Mucosa of descending colon (tissue), 3 donors: ENCODE measurements around the gene SP5. TPM values are rescaled to one million over a fixed set of nuclear protein-coding genes. Genes with fewer than 3 reads are reported as not detected.

Source experiments
- ATAC-seq: fragments of 200-7000 bp; cut with Tn5 transposase; one replicate; pipeline ENCODE4 v1.9.1; 2020; ENCODE audit warnings: mild to moderate bottlenecking, moderate library complexity
- DNase-seq, 3 donors: peaks; one replicate each; pipeline ENCODE4 v3.0.0-alpha.2; 2020
- H3K36me3 ChIP-seq: fragments of 200-600 bp; one replicate; pipeline ENCODE4 v1.8.0; 2021; ENCODE audit warnings: low read depth, mild to moderate bottlenecking
- H3K4me1 ChIP-seq: fragments of 200-600 bp; one replicate; pipeline ENCODE4 v1.8.0; 2021; ENCODE audit warnings: low read depth, mild to moderate bottlenecking
- H3K4me3 ChIP-seq: fragments of 200-600 bp; one replicate; pipeline ENCODE4 v1.8.0; 2021; ENCODE audit warnings: mild to moderate bottlenecking
- H3K9me3 ChIP-seq: fragments of 200-600 bp; one replicate; pipeline ENCODE4 v1.8.0; 2021; ENCODE audit warnings: mild to moderate bottlenecking
- CTCF ChIP-seq: fragments of 200-600 bp; IDR thresholded peaks from one replicate; pipeline ENCODE4 v1.8.0; 2022; ENCODE audit warnings: antibody characterized with exemption, mild to moderate bottlenecking
- intact Hi-C, 2 donors: fragments of 100-400 bp; cut with DNase I in 1 of 2; cut with micrococcal nuclease in 1 of 2; formaldehyde crosslinking; loops; one replicate each; pipeline versions ENCODE4 v1.11.0 to v1.11.1; 2022; cut with DNase I, micrococcal nuclease
- total RNA-seq, 3 donors: library from RNA; stranded (reverse); fragmentation: NEBNext Ultra II Directional in 2 of 3; extraction: Animal tissue kit (Norgen Biotek cat#: 25700) in 2 of 3; gene quantifications; one replicate each; pipeline versions ENCODE4 v1.2.1 to v1.2.4, GENCODE V29; 2021 to 2023
- donor health status: DM: no; HTN: no; CAD: no; lungs with moderate emphysema.
- donor health status: DM: no; HTN: no; CAD: no.
- donor health status: DM: no; HTN: yes; CAD: no.

Gene SP5
- total RNA-seq, 3 donors from 2014 or later: 2.1 to 4.8 (median 2.3) TPM

GRCh38 chr2:170761572-170761971 is 46.4 kb downstream of the SP5 start:
- no peak for TF ChIP-seq CTCF
- H3K4me3 ChIP-seq: no peak overlapping the region
- H3K9me3 ChIP-seq: no peaks in the 10 kb centered on the region
- no peaks in the 10 kb centered on the region for H3K4me1 ChIP-seq
- intact Hi-C loops: no loop called here
- ATAC-seq (no peak), DNase-seq (no peak)
- no peaks in the 10 kb centered on the region for H3K36me3 ChIP-seq

GRCh38 chr2:170762760-170763159 is 47.6 kb downstream of the SP5 start:
- no peak for TF ChIP-seq CTCF
- H3K36me3 ChIP-seq: no peaks in the 10 kb centered on the region

GRCh38 chr2:170763232-170763631 is 48.1 kb downstream of the SP5 start:
- H3K9me3 ChIP-seq: no peaks in the 10 kb centered on the region
- no peak overlapping the region for H3K4me3 ChIP-seq
- H3K36me3 ChIP-seq: no peaks in the 10 kb centered on the region
- TF ChIP-seq CTCF: no peak
- ATAC-seq: no peak
- intact Hi-C loops: no loop called here
- no peaks in the 10 kb centered on the region for H3K4me1 ChIP-seq
- DNase-seq: no peak

More at GRCh38 chr2:170762760-170763159, 47.6 kb downstream of the SP5 start:
- Histone ChIP-seq H3K9me3 (no peaks in the 10 kb centered on the region), H3K4me3 (no peak overlapping the region), H3K4me1 (no peaks in the 10 kb centered on the region)
- no peak for ATAC-seq
- intact Hi-C loops: no loop called here
- DNase-seq: no peak

GRCh38 chr2:170764880-170765261 is 49.7 kb downstream of the SP5 start:
- H3K9me3 ChIP-seq: no peaks in the 10 kb centered on the region
- no peak for TF ChIP-seq CTCF
- DNase-seq (no peak), ATAC-seq (no peak)
- H3K4me1 ChIP-seq: no peaks in the 10 kb centered on the region
- no peaks in the 10 kb centered on the region for H3K36me3 ChIP-seq
- no peak overlapping the region for H3K4me3 ChIP-seq
- intact Hi-C loops: no loop called here

- TF ChIP-seq CTCF: no peak
- intact Hi-C loops: no loop called here
- ATAC-seq: no peak
These were observed 51.6 kb downstream of the SP5 start for GRCh38 chr2:170766693-170767092.

More at GRCh38 chr2:170766693-170767092, 51.6 kb downstream of the SP5 start:
- no peak for DNase-seq
- Histone ChIP-seq H3K36me3 (no peaks in the 10 kb centered on the region), H3K9me3 (no peaks in the 10 kb centered on the region), H3K4me3 (no peak overlapping the region), H3K4me1 (no peaks in the 10 kb centered on the region)

Other genes with a start within 250 kb of the SP5 start
- gene ERICH2, start 55.0 kb downstream of the SP5 start, total RNA-seq: under 1 TPM in 1 of 3 donors, not detected in 2; 0.92 TPM
- under 1 TPM in 1 of 3 donors, not detected in 2; 0.58 TPM for gene GAD1, start 101.5 kb downstream of the SP5 start, total RNA-seq
- 10 to 100 TPM; 70.3 to 73.4 (median 71.2) TPM for gene GORASP2, start 213.9 kb downstream of the SP5 start, total RNA-seq